Glomerular visceral epithelial cell (primary cell): ENCODE data around the gene C1orf174.

ENCODE experiments used
- DNase-seq: peaks from one replicate; pipeline ENCODE4 v3.0.0-alpha.2; 2016; ENCODE audit errors: extremely low spot score

Gene C1orf174

GRCh38 chr1:3910049-3910731, 10.1 kb upstream of the C1orf174 start:
- DNase-seq, result no peak

GRCh38 chr1:3909615-3910014, 9.5 kb upstream of the C1orf174 start:
- no peak for DNase-seq

- no peak for DNase-seq
Measured at GRCh38 chr1:3908886-3909517, 8.9 kb upstream of the C1orf174 start.

- no peak for DNase-seq
Measured at GRCh38 chr1:3907621-3908165, 7.6 kb upstream of the C1orf174 start.

- no peak for DNase-seq
Measured at GRCh38 chr1:3907031-3907534, 7.0 kb upstream of the C1orf174 start.

GRCh38 chr1:3906672-3907020, 6.6 kb upstream of the C1orf174 start:
- no peak for DNase-seq

- no peak for DNase-seq
Measured at GRCh38 chr1:3905953-3906671, 6.0 kb upstream of the C1orf174 start.

GRCh38 chr1:3905266-3905952, 5.3 kb upstream of the C1orf174 start:
- no peak for DNase-seq

GRCh38 chr1:3904843-3905185, 4.7 kb upstream of the C1orf174 start:
- DNase-seq, result no peak

- DNase-seq, result no peak
Measured at GRCh38 chr1:3904006-3904842, 4.2 kb upstream of the C1orf174 start.

- DNase-seq, result peak; percentile 18
Measured at GRCh38 chr1:3903141-3904005, 3.3 kb upstream of the C1orf174 start.

- DNase-seq, result no peak
Measured at GRCh38 chr1:3902571-3903091, 2.6 kb upstream of the C1orf174 start.

- DNase-seq, result no peak
Measured at GRCh38 chr1:3902111-3902511, 2.0 kb upstream of the C1orf174 start.

GRCh38 chr1:3900969-3901529, 977 bp upstream of the C1orf174 start:
- DNase-seq, result peak; percentile 96

- no peak for DNase-seq
Measured at GRCh38 chr1:3899754-3900149, 320 bp downstream of the C1orf174 start.

GRCh38 chr1:3898994-3899753, 898 bp downstream of the C1orf174 start:
- peak; percentile 38 for DNase-seq

- no peak for DNase-seq
Measured at GRCh38 chr1:3898475-3898735, 1.7 kb downstream of the C1orf174 start.

- DNase-seq, result no peak
Measured at GRCh38 chr1:3896396-3897000, 3.6 kb downstream of the C1orf174 start.

GRCh38 chr1:3895951-3896325, 4.1 kb downstream of the C1orf174 start:
- no peak for DNase-seq
